HG03565 (cell line): Measurements from ENCODE around the gene DGKH.
"Not testable (repeated sequence)": the region's sequence is repeated elsewhere in the genome, so short reads cannot be mapped to it uniquely, and the experiment has no call there.

Source experiments
- ATAC-seq: cut with Tn5 transposase; IDR thresholded peaks from one replicate; pipeline ENCODE4 v1.9.1; 2021; ENCODE audit warnings: mild to moderate bottlenecking, moderate library complexity; ENCODE audit not compliant: unreplicated experiment

DGKH gene

DNA sequence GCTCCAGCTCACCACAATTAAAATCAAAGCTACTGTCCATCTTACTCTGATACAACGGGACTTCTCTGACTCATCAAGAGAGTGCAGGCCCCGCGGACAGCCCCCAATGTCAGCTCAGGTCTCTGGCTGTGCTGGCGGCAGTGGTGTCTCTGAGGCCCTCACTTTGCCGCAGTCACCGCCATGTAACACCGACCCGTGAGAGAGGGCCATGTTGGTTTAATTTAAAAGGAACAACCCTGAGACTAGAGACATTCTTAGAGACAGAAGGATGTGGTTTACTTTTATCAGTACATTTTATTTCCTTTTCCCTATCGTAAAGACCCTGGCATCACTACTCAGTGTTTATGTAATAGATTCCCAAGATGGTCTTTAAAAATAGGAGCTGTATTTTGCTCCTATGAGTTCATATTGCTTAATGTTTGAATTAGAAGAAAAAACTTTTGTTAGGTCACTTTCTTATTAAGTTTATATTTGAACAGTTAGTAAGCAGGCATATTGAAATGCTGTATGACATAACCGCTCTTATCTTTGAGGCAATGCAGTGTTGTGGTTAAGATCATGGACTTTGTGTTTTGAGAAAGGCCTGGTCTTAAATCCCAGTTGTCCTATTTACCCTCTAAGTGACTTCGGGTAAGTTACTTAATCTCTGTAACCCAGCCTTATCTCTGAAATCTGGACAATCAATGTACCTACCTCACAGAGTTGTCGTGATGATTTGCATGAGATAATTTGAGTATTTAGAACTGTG is 23.4 kb downstream of the DGKH start:
- ATAC-seq, result no peak

DNA sequence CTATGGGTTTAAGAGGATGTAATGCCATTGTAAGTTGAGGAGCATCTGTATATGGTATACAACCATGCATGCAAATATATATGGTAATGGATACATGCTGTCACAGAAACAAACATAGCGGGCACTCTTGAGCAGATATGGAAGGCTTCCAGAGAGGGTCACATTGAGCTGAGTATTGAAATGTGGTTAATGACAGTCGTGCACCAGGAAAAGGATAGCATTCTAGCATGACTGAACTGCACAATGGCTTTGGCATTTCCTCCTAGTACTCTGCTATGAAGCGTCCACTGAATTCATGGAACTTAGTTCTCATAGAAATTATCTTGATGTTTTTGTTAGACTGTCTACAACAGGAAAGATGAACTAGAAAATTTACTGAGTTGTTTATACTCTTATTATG is 25.2 kb downstream of the DGKH start:
- ATAC-seq, result no peak

DNA sequence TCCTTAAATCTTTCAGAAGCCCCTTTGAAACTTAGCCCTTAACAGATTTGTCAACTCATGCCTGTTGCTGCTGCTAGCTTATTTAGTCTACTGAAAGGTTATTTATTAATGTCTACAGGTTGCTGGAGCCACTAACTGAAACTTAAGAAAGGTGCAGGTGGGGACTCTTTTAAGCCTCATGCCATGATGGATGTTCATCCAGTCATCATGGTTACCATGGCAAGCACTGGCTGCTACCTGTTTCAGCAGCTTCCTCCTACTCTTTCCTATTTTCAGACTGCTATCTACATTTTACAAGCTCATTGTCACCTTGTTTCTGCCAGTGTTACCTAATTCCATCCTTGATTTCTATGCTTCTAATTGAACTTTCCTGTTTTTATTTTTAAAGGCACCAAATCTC is 27.1 kb downstream of the DGKH start:
- ATAC-seq, result no peak

DNA sequence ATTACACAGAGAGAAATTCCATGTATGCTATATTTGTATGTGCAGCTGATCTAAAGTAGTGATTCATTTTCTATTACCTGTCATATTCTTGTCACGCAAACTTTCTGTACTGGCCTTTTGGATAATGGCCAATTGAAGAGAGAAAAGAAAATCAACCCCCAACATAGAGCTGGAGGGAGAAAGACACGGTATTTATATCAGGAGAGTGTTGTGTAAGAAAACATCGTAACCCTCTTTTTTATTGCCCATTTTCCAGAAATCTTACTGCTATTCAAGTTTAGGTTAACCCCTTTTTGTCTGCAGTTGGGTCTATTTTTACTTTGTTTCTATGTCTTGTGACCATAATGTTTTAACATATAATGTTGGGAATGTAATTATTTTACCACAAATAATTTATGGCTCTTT is 27.9 kb downstream of the DGKH start:
- no peak for ATAC-seq

DNA sequence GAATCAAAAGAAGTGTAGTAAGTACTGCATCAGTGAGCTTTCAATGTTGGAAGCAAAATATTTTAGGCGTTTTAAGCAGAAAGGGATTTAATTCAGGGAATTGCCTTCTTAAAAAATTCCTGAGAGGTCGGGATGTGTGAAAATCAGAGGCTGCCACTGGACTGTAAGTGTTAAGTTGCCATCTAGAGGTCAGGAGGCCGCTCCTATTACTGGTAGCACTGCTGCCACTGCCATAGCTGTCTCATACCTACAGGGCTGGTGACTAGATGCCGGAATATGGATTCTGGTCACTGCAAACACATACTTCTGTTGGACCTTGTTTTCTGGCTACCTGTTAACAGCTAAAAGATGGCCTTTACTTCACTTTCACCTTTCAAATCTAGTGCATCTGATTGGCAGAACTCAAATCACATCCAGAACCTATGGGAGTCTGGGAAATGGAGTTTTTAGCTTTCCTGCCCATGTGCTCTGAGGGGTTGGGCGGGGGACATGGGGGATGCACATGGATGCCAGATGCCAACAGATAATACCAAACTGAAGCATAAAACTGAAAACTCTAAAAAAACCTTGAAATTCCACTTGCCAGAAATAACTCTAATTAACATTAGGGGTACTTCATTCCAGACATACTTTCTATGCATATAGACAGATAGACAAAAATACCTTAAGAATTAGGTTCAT is 29.8 kb downstream of the DGKH start:
- no peak for ATAC-seq

DNA sequence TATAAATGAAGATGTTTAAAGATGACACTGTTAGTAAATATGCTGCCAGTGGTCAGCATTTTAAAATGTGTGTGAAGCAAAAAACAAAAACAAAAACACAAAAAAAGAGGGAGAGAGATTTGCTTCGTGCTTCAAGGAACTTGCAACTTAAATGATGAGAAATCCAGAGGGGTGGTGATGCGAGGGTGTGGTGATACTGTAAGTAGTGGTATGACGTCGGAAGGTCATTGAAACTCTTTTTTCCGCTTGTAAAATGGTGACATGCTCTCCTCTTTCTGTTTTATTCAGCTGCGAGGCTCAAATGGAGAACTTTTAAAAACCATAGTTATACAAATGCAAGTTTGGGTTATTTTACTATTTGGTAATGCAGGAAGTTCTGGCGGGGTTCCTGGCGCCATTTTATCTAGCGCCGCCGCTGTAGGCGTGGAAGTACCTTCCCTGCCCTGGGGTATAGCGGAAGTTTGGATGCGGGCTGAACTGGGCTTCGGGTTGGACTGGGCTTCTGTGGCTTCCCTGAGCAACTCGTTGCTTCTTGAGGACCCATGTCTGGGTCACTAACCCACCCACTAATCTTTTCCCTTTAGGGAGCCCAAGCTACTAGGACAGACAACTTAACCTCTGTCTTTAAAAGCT is 34.8 kb downstream of the DGKH start:
- no peak for ATAC-seq

DNA sequence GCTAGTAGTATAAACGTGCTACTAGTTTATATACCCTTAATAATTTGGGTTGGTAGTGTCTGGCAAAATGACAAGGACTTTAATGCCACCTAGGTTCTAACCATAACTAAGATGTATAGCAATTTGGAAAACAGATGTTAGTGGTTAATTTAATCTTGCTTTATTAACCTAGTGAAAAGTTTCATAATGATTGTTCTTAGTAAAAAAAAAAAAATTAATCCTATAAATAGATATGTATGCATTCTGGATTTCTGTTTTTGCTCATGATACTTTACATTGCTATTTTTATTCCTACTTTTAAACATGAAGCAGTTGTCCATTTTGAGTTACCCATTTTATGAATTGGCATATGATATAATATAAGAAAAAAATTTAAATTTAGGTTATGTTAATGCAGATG is 36.3 kb downstream of the DGKH start:
- no peak for ATAC-seq

DNA sequence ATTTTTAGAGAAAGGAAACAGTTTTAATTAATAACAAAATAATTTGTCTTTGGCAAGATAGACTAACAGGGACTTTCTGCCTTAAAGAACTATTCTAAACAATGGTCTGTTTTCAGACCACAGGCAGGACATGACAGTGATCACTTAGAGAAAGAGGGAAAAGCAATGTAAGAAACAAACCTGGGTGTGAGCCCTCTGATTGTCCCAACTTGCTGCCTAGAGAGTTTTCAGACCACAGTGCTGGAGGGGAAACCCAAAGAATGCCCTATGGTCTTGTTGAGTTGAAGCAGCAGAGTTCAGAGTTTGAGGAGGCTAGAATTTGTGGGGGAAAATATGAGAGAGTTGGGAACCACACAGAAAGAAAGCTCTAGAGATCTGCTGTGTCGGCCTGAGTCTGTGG is 38.1 kb downstream of the DGKH start:
- ATAC-seq, result no peak

DNA sequence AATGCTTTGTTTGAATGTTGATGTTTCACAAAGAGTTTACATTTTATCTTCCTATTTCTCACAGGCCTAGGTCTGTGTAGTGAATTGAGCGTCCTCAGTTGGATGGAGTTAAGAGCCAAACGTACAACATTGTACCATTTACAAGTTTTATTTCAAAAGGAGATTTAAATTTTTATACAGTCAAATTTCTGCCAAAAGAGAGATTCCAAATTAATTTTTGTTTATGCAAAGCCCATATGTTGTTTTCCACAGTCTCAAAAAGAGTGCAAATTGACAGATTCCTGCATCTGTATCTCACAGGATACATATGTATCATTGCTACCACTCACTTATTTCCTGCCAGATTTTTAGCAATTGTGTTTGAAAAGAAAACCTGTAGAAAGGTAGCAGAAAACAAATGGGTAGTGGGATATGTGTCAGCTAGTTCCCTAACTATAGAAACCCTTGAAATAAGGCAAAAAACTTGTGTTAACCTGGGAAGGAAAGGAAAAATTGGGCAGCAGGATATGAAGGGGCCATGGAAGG is 46.1 kb downstream of the DGKH start:
- ATAC-seq, result no peak

DNA sequence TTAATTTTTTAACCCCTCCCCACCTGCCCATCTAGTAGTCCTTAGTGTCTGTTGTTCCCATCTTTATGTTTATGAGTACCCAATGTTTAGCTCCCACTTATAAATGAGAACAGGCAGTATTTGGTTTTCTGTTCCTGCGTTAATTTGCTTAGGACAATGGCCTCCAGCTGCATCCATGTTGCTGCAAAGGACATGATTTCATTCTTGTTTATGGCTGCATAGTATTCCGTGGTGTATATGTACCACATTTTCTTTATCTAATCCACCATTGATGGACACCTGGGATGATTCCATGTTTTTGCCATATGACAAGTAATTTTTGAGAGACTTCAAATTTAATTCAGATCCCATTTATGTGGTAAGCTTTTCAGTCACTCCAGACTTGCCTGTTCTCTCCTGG is 47.8 kb downstream of the DGKH start:
- not testable (repeated sequence) for ATAC-seq

DNA sequence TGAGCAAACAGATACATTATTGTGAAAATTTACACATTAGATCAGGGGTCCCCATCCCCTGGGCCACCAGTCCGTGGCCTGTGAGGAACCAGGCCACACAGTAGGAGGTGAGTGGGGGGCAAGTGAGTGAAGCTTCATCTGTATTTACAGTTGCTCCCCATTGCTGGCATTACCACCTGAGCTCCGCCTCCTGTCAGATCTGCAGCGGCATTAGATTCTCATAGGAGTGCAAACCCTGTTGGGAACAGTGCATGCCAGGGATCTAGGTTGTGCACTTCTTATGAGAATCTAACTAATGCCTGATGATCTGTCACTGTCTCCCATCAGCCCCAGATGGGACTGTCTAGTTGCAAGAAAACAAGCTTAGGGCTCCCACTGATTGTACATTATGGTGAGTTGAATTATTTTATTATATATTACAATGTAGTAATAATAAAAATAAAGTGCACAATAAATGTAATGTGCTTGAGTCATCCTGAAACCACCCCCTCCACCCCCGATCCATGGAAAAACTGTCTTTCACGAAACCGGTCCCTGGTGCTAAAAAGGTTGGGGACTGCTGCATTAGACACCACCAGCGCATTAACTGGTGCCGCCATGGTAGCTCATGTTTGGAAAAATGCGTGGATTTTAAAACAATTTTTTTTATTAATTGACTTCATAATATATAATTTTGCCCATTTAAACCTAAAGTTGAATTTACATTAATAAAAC is 51.7 kb downstream of the DGKH start:
- no peak for ATAC-seq

DNA sequence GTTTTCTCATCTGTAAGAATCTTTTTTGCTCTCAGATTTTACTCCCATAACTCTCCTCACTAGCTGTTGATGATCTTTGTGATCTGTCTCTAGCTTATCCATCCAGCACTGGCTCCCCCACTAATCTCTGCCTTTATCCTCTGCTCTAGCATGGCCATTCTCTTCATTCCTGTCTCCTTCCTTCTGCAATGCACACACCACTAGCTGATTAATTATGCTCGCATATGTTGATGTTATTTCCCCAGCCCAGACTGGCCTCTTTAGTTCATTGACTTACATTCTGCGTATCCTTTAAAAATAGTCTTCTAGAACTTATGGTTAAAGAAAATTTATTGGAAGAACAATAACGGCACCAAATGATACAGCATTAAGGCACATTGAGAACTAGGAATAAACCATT is 52.5 kb downstream of the DGKH start:
- no peak for ATAC-seq

DNA sequence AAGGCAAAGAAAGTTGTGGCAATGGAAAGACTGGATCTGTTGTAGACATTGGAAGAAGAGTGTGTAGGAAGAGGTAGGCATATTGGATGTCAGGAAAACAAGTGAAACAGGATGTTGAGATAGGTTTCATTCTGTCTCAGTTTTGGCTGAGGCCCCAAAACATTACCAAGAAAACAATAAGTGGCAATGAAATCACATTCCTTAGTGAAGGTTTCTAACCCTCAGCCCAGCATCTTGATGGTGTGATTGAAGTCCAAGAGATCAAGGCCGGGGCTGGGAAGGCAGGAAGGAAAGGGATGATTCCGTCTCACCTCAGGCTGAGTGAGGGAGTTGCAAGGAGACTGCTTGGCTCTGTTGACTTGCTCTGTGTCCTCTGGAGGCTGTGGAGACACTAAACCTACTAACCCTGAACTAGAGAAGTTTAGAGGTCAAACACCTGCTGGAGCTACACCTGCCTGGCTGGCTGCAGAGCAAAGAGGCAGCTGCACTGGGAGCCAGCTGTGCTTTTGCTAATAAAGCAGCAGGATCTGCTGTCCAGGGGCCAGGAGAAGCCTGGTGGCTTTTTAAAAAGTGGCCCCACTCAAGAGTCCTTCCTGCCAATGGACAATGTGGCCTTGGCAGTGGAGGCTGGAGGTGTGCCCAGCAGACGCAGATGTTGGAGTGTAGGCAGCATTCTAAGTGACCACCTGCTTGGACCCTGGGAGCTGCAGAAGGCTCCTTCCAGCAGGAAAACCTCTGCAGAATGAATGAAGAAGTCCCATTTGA is 53.6 kb downstream of the DGKH start:
- ATAC-seq, result no peak

DNA sequence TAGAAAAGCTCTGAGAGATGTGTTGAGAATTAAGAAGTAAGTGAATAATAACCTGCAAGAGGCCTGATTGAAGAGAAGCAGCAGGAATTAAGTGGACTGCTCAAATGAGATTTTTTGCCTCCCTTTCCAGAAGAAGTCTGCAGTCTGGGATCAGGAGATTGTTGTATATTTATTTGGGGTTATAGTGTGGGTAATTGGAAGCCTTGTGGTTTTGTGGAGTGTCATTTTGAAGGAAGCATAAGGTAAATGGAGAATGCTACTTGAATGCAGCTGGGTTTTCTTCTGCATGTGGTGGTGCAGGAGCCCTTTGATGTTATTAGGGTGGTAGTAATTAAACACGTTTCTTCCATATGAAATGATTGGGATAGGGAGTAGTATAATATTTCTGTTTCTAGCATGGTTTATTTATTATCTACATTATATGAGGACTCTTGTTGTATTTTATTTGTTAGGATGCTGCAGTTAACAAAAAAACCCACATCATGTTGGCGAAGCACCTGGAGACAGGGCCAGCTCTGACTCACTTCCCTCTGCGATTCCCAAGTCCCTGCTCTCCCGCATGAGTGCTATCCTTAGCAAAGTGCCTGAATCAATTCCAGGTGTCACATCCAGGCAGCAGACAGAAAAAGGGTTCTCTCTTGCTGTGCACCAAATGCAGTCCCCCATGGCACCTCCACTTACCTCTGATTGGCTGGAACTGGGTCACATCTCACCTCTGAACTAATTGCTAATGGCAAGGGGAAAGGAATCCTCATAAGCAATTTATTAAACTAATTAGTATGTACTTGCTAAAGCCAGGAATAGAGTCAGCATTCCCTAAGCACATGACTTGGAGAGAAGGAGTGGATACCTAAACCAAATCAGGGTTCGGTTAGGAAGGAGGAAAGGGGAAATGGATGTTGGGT is 54.8 kb downstream of the DGKH start:
- no peak for ATAC-seq

DNA sequence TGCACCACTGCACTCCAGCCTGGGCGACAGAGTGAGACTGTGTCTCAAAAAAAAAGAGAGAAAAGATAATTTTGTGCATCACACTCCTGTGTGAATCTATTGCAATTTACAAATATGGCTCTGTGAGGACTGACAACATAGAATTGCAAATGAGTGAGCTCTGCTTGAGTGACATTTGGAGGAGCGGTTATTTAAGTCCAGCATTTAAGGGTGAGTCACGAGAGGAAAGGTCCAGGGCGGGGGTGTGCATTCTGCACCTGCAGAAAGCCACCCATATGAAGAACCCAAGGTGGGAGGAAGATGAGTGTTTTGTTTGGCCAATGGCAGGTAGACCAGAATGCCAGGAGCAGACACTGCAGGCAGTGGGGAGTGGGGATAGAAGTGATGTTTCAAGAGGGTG is 58.5 kb downstream of the DGKH start:
- no peak for ATAC-seq

DNA sequence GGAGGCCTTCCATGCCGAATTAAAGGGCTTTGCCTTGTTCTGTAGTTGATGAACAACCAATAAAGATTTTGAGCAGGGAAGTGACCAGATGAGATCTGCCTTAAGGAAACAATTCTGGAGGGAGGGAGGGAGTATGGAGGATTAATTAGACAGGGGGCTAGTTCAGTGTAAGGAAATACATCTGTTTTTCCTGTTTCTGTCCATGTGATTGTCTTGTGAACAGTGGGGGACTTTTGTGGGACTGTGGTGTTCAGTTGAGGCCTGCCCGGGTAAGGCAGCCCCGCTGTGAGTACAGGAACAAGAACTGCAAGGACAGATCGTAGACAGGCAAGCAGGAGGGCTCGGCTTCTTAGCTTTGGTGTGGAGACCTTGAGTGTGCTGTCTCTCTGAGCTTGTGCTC is 59.0 kb downstream of the DGKH start:
- ATAC-seq, result no peak

DNA sequence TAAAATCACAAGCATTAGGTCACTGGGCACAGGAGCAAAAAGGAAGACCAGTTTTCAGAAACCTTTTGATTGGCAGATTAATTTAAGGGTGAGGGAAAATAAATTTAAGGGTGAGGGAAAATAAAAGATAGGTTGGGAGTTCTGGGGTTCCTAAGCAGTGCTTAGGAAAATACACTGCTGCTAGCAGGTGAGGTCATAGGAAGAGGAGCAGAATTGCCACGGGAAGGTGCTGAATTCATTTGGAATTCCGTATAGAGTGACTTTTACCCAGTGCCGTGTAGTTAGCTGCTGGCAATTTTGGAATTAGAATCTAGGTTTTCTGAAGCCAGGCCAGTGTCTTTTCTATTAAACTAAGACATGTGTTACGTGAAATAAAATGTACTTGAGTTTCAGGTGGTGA is 59.8 kb downstream of the DGKH start:
- no peak for ATAC-seq

DNA sequence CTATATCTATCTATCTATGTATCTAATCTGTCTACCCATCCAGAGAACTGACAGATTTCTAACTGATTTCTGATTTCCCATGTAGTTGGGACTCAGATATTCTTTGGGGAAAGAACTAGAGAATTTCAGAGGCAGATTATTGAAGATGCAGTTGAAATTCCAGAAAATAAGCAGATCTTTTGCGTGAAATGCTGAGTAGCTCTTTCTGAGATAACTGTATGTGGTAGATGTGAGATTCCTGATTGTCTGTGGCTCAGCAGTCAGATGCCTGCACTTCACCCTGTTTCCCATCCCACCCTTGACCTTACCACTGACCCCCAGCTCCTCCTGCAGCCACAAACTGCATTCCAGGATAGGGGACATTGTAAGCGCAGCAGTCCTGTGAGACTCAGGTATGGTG is 61.5 kb downstream of the DGKH start:
- no peak for ATAC-seq

DNA sequence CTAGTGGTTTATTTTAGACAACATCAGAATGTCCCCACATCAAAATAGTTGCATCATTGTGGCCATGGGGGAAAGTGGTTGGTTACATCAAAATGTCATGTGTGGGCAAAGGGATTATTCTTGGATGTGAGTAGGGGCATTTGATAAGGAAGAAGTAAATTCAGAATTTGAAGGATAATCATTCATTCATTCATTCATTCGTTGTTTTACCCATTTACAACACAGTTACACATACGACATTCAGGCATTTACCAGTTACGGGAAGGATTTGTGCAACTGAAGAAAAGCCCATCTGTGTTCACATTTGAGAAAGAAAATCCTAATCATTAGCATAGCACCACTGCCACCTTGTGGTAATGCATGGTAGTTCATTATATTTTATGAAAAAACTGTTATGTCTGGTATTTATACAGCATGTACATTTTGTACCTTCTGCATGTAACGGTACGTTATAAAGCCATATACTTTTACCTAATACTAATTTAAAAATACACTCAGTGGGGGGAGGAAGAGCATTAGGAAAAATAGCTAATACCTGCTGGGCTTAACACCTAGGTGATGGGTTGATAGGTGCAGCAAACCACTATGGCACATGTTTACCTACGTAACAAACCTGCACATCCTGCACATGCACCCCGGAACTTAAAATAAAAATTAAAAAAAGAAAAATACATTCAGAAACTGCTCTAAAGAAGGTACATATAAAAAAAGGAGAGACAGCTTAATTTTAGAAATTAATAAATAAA is 62.1 kb downstream of the DGKH start:
- peak; percentile 62 for ATAC-seq
